ENCODE results near the gene ADAP1. TPM values are rescaled to one million over a fixed set of nuclear protein-coding genes. Genes with fewer than 3 reads are reported as not detected.

ADAP1 gene
- total and polyA plus RNA-seq, 2 of the 13 experiments (the other 11 are each of a cell fraction or from before 2014, with no cell fraction given): 10.5 to 24.6 TPM

DNA sequence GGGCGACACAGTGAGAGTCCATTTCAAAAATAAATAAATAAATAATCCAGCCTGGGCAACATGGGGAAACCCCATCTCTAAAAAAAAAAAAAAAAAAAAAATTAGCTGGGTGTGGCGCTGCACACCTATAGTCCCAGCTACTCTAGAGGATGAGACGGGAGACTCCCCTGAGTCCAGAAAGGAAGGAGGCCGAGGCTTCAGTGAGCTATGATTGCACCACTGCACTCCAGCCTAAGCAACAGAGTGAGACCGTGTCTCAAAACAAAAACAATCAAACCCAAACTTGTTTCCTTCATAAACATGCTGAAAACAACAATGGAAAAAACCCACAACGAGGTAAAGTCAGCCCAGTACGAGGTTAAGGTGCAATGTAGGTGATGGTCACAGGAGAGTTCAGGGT is 19.7 kb upstream of the ADAP1 start (continued):
- TF ChIP-seq, protein P1, sequence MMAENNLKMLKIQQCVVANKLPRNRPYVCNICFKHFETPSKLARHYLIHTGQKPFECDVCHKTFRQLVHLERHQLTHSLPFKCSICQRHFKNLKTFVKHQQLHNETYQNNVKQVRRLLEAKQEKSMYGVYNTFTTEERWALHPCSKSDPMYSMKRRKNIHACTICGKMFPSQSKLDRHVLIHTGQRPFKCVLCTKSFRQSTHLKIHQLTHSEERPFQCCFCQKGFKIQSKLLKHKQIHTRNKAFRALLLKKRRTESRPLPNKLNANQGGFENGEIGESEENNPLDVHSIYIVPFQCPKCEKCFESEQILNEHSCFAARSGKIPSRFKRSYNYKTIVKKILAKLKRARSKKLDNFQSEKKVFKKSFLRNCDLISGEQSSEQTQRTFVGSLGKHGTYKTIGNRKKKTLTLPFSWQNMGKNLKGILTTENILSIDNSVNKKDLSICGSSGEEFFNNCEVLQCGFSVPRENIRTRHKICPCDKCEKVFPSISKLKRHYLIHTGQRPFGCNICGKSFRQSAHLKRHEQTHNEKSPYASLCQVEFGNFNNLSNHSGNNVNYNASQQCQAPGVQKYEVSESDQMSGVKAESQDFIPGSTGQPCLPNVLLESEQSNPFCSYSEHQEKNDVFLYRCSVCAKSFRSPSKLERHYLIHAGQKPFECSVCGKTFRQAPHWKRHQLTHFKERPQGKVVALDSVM (CRISPR knock-in tag; IDR thresholded peaks at IDR 0.05): peak; percentile 65
- TF ChIP-seq SAP130 (CRISPR knock-in tag; IDR thresholded peaks at IDR 0.05; ENCODE audit: low read depth): peak; percentile 10; the same call in 1 of the 2 replicates
- no peak for TF ChIP-seq FOXJ3 (CRISPR knock-in tag; IDR thresholded peaks at IDR 0.05; ENCODE audit: borderline replicate concordance)
- TF ChIP-seq, protein P2, sequence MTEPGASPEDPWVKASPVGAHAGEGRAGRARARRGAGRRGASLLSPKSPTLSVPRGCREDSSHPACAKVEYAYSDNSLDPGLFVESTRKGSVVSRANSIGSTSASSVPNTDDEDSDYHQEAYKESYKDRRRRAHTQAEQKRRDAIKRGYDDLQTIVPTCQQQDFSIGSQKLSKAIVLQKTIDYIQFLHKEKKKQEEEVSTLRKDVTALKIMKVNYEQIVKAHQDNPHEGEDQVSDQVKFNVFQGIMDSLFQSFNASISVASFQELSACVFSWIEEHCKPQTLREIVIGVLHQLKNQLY (CRISPR knock-in tag; IDR thresholded peaks at IDR 0.05): no peak
- TF ChIP-seq JUNB (CRISPR knock-in tag; IDR thresholded peaks at IDR 0.05; ENCODE audit: borderline replicate concordance): no peak

DNA sequence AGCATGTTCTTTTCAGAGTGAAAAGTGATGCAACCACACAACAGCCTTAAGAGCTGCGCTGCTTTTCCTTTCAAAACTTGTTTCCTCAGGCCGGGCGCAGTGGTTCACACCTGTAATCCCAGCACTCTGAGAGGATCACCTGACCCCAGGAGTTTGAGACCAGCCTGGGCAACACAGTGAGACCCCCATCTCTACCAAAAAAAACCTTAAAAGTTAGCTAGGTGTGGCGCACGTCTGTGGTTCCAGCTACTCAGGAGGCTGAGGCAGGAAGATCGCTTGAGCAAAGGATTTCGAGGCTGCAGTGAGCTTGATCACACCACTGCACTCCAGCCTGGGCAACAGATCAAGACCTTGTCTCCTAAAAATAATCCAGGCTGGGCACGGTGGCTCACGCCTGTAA is 18.8 kb upstream of the ADAP1 start:
- no peaks in the 10 kb centered on the region; a peak in 1 of 5 replicates for H3K27me3 ChIP-seq (ENCODE audit: control insufficient read depth in 1 of 2, insufficient read depth in 2 of 2, low read length in 2 of 2)
- H3K79me2 ChIP-seq (ENCODE audit: insufficient read depth, low read length): peaks cover 67% of the 10 kb centered on the region
- H2AFZ ChIP-seq (ENCODE audit: low read length): no peak overlapping the region
- peaks cover 54% of the 10 kb centered on the region for H3K4me1 ChIP-seq (ENCODE audit: insufficient read depth, low read length)
- CTCF ChIA-PET (ENCODE audit: low intra/inter-chr PET ratio, low total read pairs): no interaction called here
- H3K27ac ChIP-seq (ENCODE audit: extremely low read length, insufficient read depth, low read length): peak overlapping the region; percentile 100
- H3K9me3 ChIP-seq (ENCODE audit: low read length): no peaks in the 10 kb centered on the region
- H3K36me3 ChIP-seq (replicated peaks in 1 of 2; ENCODE audit: control insufficient read depth in 1 of 2, insufficient read depth in 2 of 2, low read length in 2 of 2): peaks cover 15 to 29% of the 10 kb centered on the region in 2 experiments
- no peak for DNase-seq (ENCODE audit: low spot score)
- in situ Hi-C loops (cut with HindIII; ENCODE audit: extremely low pct_ligation_motif_present, low pct_unique_long_range_greater_than_20kb): no loop called here
- intact Hi-C loops (cut with micrococcal nuclease; ENCODE audit: unreplicated experiment): no loop called here
- peaks cover 5% of the 10 kb centered on the region; the same call in 1 of the 2 replicates for H4K20me1 ChIP-seq (ENCODE audit: insufficient read depth, low read length)
- no peak for ATAC-seq
- POLR2A ChIA-PET: interaction anchor here (1.4 to 8.6 kb wide), 10 partner anchors 8 to 197 kb away, joined by 3 to 292 read pairs (median 18); partner anchors contain the start of gene CYP2W1
- peak overlapping the region; percentile 93 for H3K4me2 ChIP-seq (ENCODE audit: low read depth, low read length)
- BruUV-seq (replicated peaks): no TSS peak
- H3K4me3 ChIP-seq (replicated peaks in 1 of 3; ENCODE audit: insufficient read depth in 1 of 3, low read depth in 2 of 3, low read length in 3 of 3): peak overlapping the region; percentile 35 to 98 (median 44)
- peak overlapping the region; percentile 97 for H3K9ac ChIP-seq (ENCODE audit: insufficient read depth, low read depth, low read length)
- FAIRE-seq: no peak
- 64% methylated on average over 9 of the region's 9 CpGs for WGBS (ENCODE audit: low lambda C conversion rate)
- TF ChIP-seq CCDC6 (CRISPR knock-in tag; IDR thresholded peaks at IDR 0.05) (0 out of 2 replicates have a peak, but pooled peaks have one; percentile 31), PHF5A (CRISPR knock-in tag; IDR thresholded peaks at IDR 0.05; ENCODE audit: low read depth, unreplicated experiment) (no peak), NFE2L1 (CRISPR knock-in tag; IDR thresholded peaks at IDR 0.05; ENCODE audit: borderline replicate concordance) (0 out of 2 replicates have a peak, but pooled peaks have one; percentile 65), XBP1 (CRISPR knock-in tag; IDR thresholded peaks at IDR 0.05) (no peak), EED (CRISPR knock-in tag; IDR thresholded peaks at IDR 0.05) (no peak)
- TF ChIP-seq, protein P3, sequence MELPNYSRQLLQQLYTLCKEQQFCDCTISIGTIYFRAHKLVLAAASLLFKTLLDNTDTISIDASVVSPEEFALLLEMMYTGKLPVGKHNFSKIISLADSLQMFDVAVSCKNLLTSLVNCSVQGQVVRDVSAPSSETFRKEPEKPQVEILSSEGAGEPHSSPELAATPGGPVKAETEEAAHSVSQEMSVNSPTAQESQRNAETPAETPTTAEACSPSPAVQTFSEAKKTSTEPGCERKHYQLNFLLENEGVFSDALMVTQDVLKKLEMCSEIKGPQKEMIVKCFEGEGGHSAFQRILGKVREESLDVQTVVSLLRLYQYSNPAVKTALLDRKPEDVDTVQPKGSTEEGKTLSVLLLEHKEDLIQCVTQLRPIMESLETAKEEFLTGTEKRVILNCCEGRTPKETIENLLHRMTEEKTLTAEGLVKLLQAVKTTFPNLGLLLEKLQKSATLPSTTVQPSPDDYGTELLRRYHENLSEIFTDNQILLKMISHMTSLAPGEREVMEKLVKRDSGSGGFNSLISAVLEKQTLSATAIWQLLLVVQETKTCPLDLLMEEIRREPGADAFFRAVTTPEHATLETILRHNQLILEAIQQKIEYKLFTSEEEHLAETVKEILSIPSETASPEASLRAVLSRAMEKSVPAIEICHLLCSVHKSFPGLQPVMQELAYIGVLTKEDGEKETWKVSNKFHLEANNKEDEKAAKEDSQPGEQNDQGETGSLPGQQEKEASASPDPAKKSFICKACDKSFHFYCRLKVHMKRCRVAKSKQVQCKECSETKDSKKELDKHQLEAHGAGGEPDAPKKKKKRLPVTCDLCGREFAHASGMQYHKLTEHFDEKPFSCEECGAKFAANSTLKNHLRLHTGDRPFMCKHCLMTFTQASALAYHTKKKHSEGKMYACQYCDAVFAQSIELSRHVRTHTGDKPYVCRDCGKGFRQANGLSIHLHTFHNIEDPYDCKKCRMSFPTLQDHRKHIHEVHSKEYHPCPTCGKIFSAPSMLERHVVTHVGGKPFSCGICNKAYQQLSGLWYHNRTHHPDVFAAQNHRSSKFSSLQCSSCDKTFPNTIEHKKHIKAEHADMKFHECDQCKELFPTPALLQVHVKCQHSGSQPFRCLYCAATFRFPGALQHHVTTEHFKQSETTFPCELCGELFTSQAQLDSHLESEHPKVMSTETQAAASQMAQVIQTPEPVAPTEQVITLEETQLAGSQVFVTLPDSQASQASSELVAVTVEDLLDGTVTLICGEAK (IDR thresholded peaks at IDR 0.05): no peak
- TF ChIP-seq, protein P3 (CRISPR knock-in tag; IDR thresholded peaks at IDR 0.05): no peak
